ENCODE data around the gene ZRANB2. TPM values are rescaled to one million over a fixed set of nuclear protein-coding genes. Genes with fewer than 3 reads are reported as not detected.
A peak's percentile ranks its signal among the peaks of the same experiment; 100 is the strongest.

Gene ZRANB2
- total and polyA plus RNA-seq, 10 of the 15 experiments (the other 5 are each of a cell fraction or from before 2014, with no cell fraction given): 68.4 to 189 (median 138) TPM

DNA sequence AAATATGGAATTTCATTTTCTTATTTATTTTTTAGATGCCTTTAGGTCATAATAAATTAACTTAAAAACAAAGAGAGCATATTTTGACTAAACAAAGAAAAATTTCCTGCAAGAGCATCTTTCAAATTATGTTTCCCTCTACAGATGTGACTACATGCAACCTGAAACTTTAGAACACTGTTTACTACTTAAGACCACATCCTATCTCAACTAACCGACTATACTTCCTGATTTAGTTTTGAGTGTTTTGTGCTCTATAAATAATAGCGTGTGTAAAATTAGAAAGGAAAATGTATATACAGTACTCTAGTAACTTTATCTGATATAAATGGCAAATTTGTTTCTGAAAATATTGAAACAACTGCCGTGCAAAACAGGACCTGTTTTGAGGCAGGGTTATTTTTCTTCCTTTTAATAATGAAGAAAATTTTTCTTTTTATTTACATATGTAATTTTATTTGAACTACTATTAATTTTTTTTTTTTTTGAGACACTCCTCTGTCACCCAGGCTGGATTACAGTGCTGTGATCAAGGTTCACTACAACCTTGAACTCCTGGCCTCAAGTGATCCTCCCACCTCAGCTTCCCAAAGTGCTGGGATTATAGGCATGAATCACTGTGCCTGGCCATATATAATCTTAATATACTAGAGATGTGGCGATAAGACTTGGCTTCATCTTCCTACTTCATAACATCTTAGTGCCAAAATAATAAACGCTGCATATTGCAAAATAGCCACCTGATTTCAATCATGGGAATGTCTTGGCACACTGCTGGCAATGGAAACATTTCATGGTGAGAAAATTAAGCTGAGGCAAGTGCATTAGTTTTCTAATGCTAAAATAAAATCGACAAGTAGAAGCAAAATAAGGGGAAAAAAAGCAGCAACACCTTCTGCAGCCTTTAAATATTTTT is 12.3 kb downstream of the ZRANB2 start:
- no peaks in the 10 kb centered on the region for H3K27me3 ChIP-seq (replicated peaks in 1 of 2; ENCODE audit: control insufficient read depth in 2 of 2, insufficient read depth in 2 of 2, low read length in 1 of 2)
- RAD21 ChIA-PET (ENCODE audit: unreplicated experiment): no interaction called here
- H3K9me3 ChIP-seq (replicated peaks; ENCODE audit: control insufficient read depth, insufficient read depth, low read length): no peaks in the 10 kb centered on the region
- intact Hi-C loops (cut with micrococcal nuclease; ENCODE audit: unreplicated experiment) (no loop called here), in situ Hi-C loops (cut with MboI) (no loop called here)
- H4K20me1 ChIP-seq (ENCODE audit: control insufficient read depth, insufficient read depth): no peaks in the 10 kb centered on the region
- 50% methylated on average over 6 of the region's 6 CpGs for WGBS (ENCODE audit: insufficient coverage, insufficient replicate concordance, low lambda C conversion rate, missing lambda C conversion rate)
- DNase-seq (ENCODE audit: low read depth, low spot score) (no peak), FAIRE-seq (peak; percentile 59), ATAC-seq (peak; percentile 77)
- H3K36me3 ChIP-seq (ENCODE audit: control insufficient read depth in 2 of 2, insufficient read depth in 2 of 2, low read length in 1 of 2): peaks cover 3 to 30% of the 10 kb centered on the region in 2 experiments
- POLR2A ChIA-PET: no interaction called here
- no peak overlapping the region for H3K4me3 ChIP-seq
- peaks cover 1% of the 10 kb centered on the region; the same call in 1 of the 2 replicates for H3K79me2 ChIP-seq (ENCODE audit: control insufficient read depth, insufficient read depth, low read length)
- H2AFZ ChIP-seq (ENCODE audit: control insufficient read depth, low read depth, low read length): no peak overlapping the region
- SMC1A ChIA-PET (ENCODE audit: uncharacterized antibody, unreplicated experiment): no interaction called here
- no peak for TF ChIP-seq ZBTB33 (IDR thresholded peaks at IDR 0.05)
- no peak for TF ChIP-seq SREBF1 (IDR thresholded peaks at IDR 0.05; ENCODE audit: low read length)
- peak; percentile 54 for TF ChIP-seq RUNX3 (IDR thresholded peaks at IDR 0.05; ENCODE audit: low read length)
- TF ChIP-seq SIN3A (IDR thresholded peaks at IDR 0.05; ENCODE audit: low read depth, low read length): no peak
- TF ChIP-seq EGR1 (IDR thresholded peaks at IDR 0.05; ENCODE audit: borderline replicate concordance in 1 of 2, low read depth in 2 of 2, low read length in 2 of 2): no peak
- 0 out of 2 replicates have a peak, but pooled peaks have one; percentile 35 for TF ChIP-seq NFIC (IDR thresholded peaks at IDR 0.05; ENCODE audit: low read depth, low read length)
- TF ChIP-seq MAX (IDR thresholded peaks at IDR 0.05; ENCODE audit: low read depth, low read length): no peak
- TF ChIP-seq GATAD2B (conservative IDR thresholded peaks at IDR 0.05; ENCODE audit: low read depth): no peak
- TF ChIP-seq SPI1 (IDR thresholded peaks at IDR 0.05; ENCODE audit: borderline replicate concordance, insufficient read depth, low read depth, low read length): no peak
- TF ChIP-seq, protein P1, sequence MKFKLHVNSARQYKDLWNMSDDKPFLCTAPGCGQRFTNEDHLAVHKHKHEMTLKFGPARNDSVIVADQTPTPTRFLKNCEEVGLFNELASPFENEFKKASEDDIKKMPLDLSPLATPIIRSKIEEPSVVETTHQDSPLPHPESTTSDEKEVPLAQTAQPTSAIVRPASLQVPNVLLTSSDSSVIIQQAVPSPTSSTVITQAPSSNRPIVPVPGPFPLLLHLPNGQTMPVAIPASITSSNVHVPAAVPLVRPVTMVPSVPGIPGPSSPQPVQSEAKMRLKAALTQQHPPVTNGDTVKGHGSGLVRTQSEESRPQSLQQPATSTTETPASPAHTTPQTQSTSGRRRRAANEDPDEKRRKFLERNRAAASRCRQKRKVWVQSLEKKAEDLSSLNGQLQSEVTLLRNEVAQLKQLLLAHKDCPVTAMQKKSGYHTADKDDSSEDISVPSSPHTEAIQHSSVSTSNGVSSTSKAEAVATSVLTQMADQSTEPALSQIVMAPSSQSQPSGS (IDR thresholded peaks at IDR 0.05; ENCODE audit: low read length): 0 out of 2 replicates have a peak, but pooled peaks have one; percentile 17
- peak; percentile 74; the same call in 1 of the 2 replicates for TF ChIP-seq MEF2A (IDR thresholded peaks at IDR 0.05; ENCODE audit: insufficient read depth, low read depth, low read length)
- TF ChIP-seq HCFC1 (IDR thresholded peaks at IDR 0.05; ENCODE audit: low read length): no peak
- no peak for TF ChIP-seq SREBF2 (IDR thresholded peaks at IDR 0.05; ENCODE audit: low read length)
- no peak for TF ChIP-seq CREB1 (IDR thresholded peaks at IDR 0.05; ENCODE audit: low read depth)
- no peak for TF ChIP-seq BHLHE40 (IDR thresholded peaks at IDR 0.05; ENCODE audit: borderline replicate concordance in 1 of 2, low read depth in 2 of 2, low read length in 1 of 2)
- no peak for TF ChIP-seq GABPA (IDR thresholded peaks at IDR 0.05; ENCODE audit: low read depth)
- no peak for TF ChIP-seq FOXM1 (IDR thresholded peaks at IDR 0.05; ENCODE audit: low read depth, low read length)
- TF ChIP-seq, protein P2, sequence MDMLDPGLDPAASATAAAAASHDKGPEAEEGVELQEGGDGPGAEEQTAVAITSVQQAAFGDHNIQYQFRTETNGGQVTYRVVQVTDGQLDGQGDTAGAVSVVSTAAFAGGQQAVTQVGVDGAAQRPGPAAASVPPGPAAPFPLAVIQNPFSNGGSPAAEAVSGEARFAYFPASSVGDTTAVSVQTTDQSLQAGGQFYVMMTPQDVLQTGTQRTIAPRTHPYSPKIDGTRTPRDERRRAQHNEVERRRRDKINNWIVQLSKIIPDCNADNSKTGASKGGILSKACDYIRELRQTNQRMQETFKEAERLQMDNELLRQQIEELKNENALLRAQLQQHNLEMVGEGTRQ (IDR thresholded peaks at IDR 0.05; ENCODE audit: borderline replicate concordance, low read depth, low read length): no peak
- H3K27ac ChIP-seq (ENCODE audit: control insufficient read depth, insufficient read depth): no peak overlapping the region
- no peak overlapping the region for H3K9ac ChIP-seq (ENCODE audit: control insufficient read depth, insufficient read depth, low read length)
- H3K4me1 ChIP-seq (ENCODE audit: control insufficient read depth, insufficient read depth, low read length): peaks cover 7% of the 10 kb centered on the region; the same call in 1 of the 2 replicates
- no TSS peak for BruUV-seq (replicated peaks)
- CTCF ChIA-PET: interaction anchor here (1.2 kb wide), 1 partner anchor 12 kb away, joined by 6 read pairs; the partner anchor contains the start of gene ZRANB2
- H3K4me2 ChIP-seq (ENCODE audit: control insufficient read depth, insufficient read depth): no peak overlapping the region

Data from GM12878 (cell line).